HCT116 (cell line): ENCODE data around the gene LDLRAD4. TPM values are rescaled to one million over a fixed set of nuclear protein-coding genes. Genes with fewer than 3 reads are reported as not detected.

ENCODE experiments used
- ATAC-seq: fragments of 200-7000 bp; cut with Tn5 transposase; 2 replicates; pipeline ENCODE4 v1.9.1; 2020; ENCODE audit warnings: mild to moderate bottlenecking, moderate library complexity
- BruUV-seq: library from RNA; stranded (reverse); fragments of 400-500 nt; replicated peaks from 2 replicates; lab custom pipeline; 2021; lab: Mats Ljungman, UMichigan
- CTCF ChIA-PET: fragments of 300-600 bp; sonication (Branson Sonifier 250); formaldehyde crosslinking; loops from one replicate; lab custom pipeline; 2021; ENCODE audit warnings: antibody characterized with exemption; lab: Charles Lee
- POLR2A ChIA-PET: fragments of 300-600, 350-600 bp; sonication (Branson Sonifier 250); formaldehyde crosslinking; loops from one replicate; lab custom pipeline; 2021; ENCODE audit warnings: antibody characterized with exemption; lab: Charles Lee
- RAD21 ChIA-PET, 2 experiments: fragments of 300-600 bp; sonication (Branson Sonifier 250); formaldehyde crosslinking; loops; one replicate each; lab custom pipeline; 2023; ENCODE audit warnings: low total read pairs in 2 of 2; ENCODE audit not compliant: uncharacterized antibody in 2 of 2, unreplicated experiment in 2 of 2, low non-redundant PET in 1 of 2; lab: Charles Lee
- DNase-seq: peaks from one replicate; pipeline ENCODE4 v3.0.0-alpha.2; 2010; ENCODE audit warnings: low read depth, low spot score
- H2AFZ ChIP-seq: fragments of 200-600 bp; shearing (Covaris generic), sonication (generic); 2 replicates; pipeline ENCODE4 v1.6.1; 2017; ENCODE audit warnings: low read depth, mixed run types, mixed read lengths, antibody characterized with exemption, low read length; ENCODE audit not compliant: poor library complexity, severe bottlenecking
- H3K27ac ChIP-seq: 2 replicates; pipeline ENCODE4 v1.5.1; 2012; ENCODE audit warnings: low read depth, low read length
- H3K27me3 ChIP-seq: fragments of 200-600 bp; sonication (generic); 2 replicates; pipeline ENCODE4 v1.6.1; 2016; ENCODE audit warnings: mixed run types, low read length, mixed read lengths; ENCODE audit not compliant: insufficient read depth
- H3K36me3 ChIP-seq, 2 experiments: fragments of 200-500 bp in 1 of 2; fragments of 200-600 bp in 1 of 2; sonication (Bioruptor generic) in 1 of 2; sonication (generic) in 1 of 2; 2 replicates each; pipeline versions ENCODE4 v1.5.1 to v1.6.1; 2014 to 2016; ENCODE audit warnings: low read length in 2 of 2, inconsistent platforms in 1 of 2, mixed read lengths in 1 of 2, mixed run types in 1 of 2; ENCODE audit not compliant: insufficient read depth in 2 of 2, control insufficient read depth in 1 of 2
- H3K4me1 ChIP-seq, 2 experiments: fragments of 200-600 bp in 1 of 2; sonication (generic) in 1 of 2; 2 replicates each; pipeline versions ENCODE4 v1.5.1 to v1.6.1; 2012 to 2017; ENCODE audit warnings: low read length in 2 of 2, inconsistent platforms in 1 of 2, mild to moderate bottlenecking in 1 of 2, mixed read lengths in 1 of 2, mixed run types in 1 of 2, moderate library complexity in 1 of 2; ENCODE audit not compliant: insufficient read depth in 2 of 2, control insufficient read depth in 1 of 2
- H3K4me2 ChIP-seq: fragments of 200-600 bp; sonication (generic); 2 replicates; pipeline ENCODE4 v1.6.1; 2017; ENCODE audit warnings: mixed run types, low read length, mixed read lengths
- H3K4me3 ChIP-seq, 2 experiments: fragments of 200-600 bp in 1 of 2; sonication (generic) in 1 of 2; replicated peaks in 1 of 2; 2 replicates each; pipeline ENCODE4 v1.5.1; 2011 to 2016; ENCODE audit warnings: low read length in 2 of 2, control low read depth in 1 of 2, low read depth in 1 of 2, mild to moderate bottlenecking in 1 of 2, mixed read lengths in 1 of 2, mixed run types in 1 of 2
- H3K79me2 ChIP-seq: fragments of 200-600 bp; sonication (generic); 2 replicates; pipeline ENCODE4 v1.6.1; 2017; ENCODE audit warnings: mild to moderate bottlenecking, mixed run types, low read length, moderate library complexity, mixed read lengths; ENCODE audit not compliant: insufficient read depth
- H3K9ac ChIP-seq: fragments of 200-600 bp; sonication (generic); 2 replicates; pipeline ENCODE4 v1.6.1; 2016; ENCODE audit warnings: low read length, mixed read lengths
- H3K9me2 ChIP-seq: fragments of 200-600 bp; sonication (generic), shearing (Covaris generic); 2 replicates; pipeline ENCODE4 v1.6.1; 2017; ENCODE audit warnings: mixed run types, mild to moderate bottlenecking, moderate library complexity; ENCODE audit not compliant: insufficient read depth
- H3K9me3 ChIP-seq, 2 experiments: fragments of 200-500 bp in 1 of 2; fragments of 200-600 bp in 1 of 2; sonication (Bioruptor generic) in 1 of 2; sonication (generic) in 1 of 2; 2 replicates each; pipeline ENCODE4 v1.6.1; 2014 to 2017; ENCODE audit warnings: low read length in 2 of 2, mixed read lengths in 2 of 2, inconsistent platforms in 1 of 2, low read depth in 1 of 2, mild to moderate bottlenecking in 1 of 2, mixed run types in 1 of 2, moderate library complexity in 1 of 2; ENCODE audit not compliant: control insufficient read depth in 1 of 2, insufficient read depth in 1 of 2
- H4K20me1 ChIP-seq: fragments of 200-600 bp; sonication (generic), shearing (Covaris generic); 2 replicates; pipeline ENCODE4 v1.6.1; 2017; ENCODE audit warnings: mixed run types, mild to moderate bottlenecking, moderate library complexity; ENCODE audit not compliant: insufficient read depth
- CEBPB ChIP-seq: IDR thresholded peaks from 2 replicates; pipeline ENCODE4 v1.6.1; 2012; ENCODE audit warnings: low read depth
- CTCF ChIP-seq, 3 experiments: fragments of 200-600 bp in 1 of 3; sonication (generic) in 1 of 3; IDR thresholded peaks in 2 of 3; conservative IDR thresholded peaks in 1 of 3; 2 replicates each; pipeline ENCODE4 v1.5.1; 2012 to 2017; ENCODE audit warnings: low read depth in 2 of 3, low read length in 2 of 3, antibody characterized with exemption in 1 of 3, borderline replicate concordance in 1 of 3, control low read depth in 1 of 3, mild to moderate bottlenecking in 1 of 3, mixed read lengths in 1 of 3, mixed run types in 1 of 3, moderate library complexity in 1 of 3; ENCODE audit not compliant: insufficient read depth in 1 of 3
- EGR1 ChIP-seq: IDR thresholded peaks from 2 replicates; pipeline ENCODE4 v1.6.1; 2012; ENCODE audit warnings: low read depth
- MAX ChIP-seq: IDR thresholded peaks from 2 replicates; pipeline ENCODE4 v1.6.1; 2012
- POLR2AphosphoS5 ChIP-seq: IDR thresholded peaks from 2 replicates; pipeline ENCODE4 v1.6.1; 2011; ENCODE audit warnings: mild to moderate bottlenecking, low read depth, low read length, moderate library complexity
- REST ChIP-seq: IDR thresholded peaks from 2 replicates; pipeline ENCODE4 v1.6.1; 2012; ENCODE audit warnings: low read depth
- YY1 ChIP-seq: IDR thresholded peaks from 2 replicates; pipeline ENCODE4 v1.6.1; 2011; ENCODE audit warnings: low read length, low read depth, moderate library complexity, mild to moderate bottlenecking; ENCODE audit not compliant: insufficient replicate concordance; ENCODE audit errors: extremely low read depth
- ZFX ChIP-seq: fragments of 450-650 bp; IDR thresholded peaks from 2 replicates; pipeline ENCODE4 v1.6.1; 2017
- intact Hi-C: fragments of 100-400 bp; cut with micrococcal nuclease; formaldehyde crosslinking; loops from 2 replicates; pipeline ENCODE4 v1.10.0; 2022
- total RNA-seq: library from RNA; stranded (reverse); gene quantifications from one replicate; pipeline ENCODE4 v1.2.1, GENCODE V29; 2021; ENCODE audit not compliant: unreplicated experiment
- TF ChIP-seq, protein P1 (sequence below): IDR thresholded peaks from 2 replicates; pipeline ENCODE4 v1.6.1; 2011; ENCODE audit warnings: mild to moderate bottlenecking, low read length, moderate library complexity; ENCODE audit not compliant: insufficient replicate concordance; ENCODE audit errors: extremely low read depth

Gene LDLRAD4
- total RNA-seq, 1 experiment from 2014 or later: 1.2 TPM

GRCh38 chr18:13661779-13662256 lies 443.3 kb downstream of the LDLRAD4 start:
- CTCF ChIA-PET: no interaction called here
- H3K27me3 ChIP-seq: no peaks in the 10 kb centered on the region
- TF ChIP-seq, protein P1, sequence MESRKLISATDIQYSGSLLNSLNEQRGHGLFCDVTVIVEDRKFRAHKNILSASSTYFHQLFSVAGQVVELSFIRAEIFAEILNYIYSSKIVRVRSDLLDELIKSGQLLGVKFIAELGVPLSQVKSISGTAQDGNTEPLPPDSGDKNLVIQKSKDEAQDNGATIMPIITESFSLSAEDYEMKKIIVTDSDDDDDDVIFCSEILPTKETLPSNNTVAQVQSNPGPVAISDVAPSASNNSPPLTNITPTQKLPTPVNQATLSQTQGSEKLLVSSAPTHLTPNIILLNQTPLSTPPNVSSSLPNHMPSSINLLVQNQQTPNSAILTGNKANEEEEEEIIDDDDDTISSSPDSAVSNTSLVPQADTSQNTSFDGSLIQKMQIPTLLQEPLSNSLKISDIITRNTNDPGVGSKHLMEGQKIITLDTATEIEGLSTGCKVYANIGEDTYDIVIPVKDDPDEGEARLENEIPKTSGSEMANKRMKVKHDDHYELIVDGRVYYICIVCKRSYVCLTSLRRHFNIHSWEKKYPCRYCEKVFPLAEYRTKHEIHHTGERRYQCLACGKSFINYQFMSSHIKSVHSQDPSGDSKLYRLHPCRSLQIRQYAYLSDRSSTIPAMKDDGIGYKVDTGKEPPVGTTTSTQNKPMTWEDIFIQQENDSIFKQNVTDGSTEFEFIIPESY: no peak
- no peak for TF ChIP-seq CEBPB
- TF ChIP-seq EGR1: no peak
- TF ChIP-seq CTCF (IDR thresholded peaks at IDR 0.05 in 2 of 3, conservative IDR thresholded peaks at IDR 0.05 in 1 of 3; ENCODE audit: borderline replicate concordance in 1 of 3, insufficient read depth in 1 of 3, low read depth in 2 of 3, low read length in 2 of 3): no peak
- no peak for TF ChIP-seq ZFX
- no peak for TF ChIP-seq MAX
- TF ChIP-seq REST: no peak
- TF ChIP-seq YY1: no peak
- TF ChIP-seq POLR2AphosphoS5: no peak
- no peaks in the 10 kb centered on the region for H3K9me2 ChIP-seq
- RAD21 ChIA-PET: no interaction called here
- peaks cover 9% of the 10 kb centered on the region for H3K79me2 ChIP-seq
- intact Hi-C loops: no loop called here
- 0 out of 4 replicates have a peak, but pooled peaks cover 0 to 2% of the 10 kb centered on the region in 2 experiments for H3K4me1 ChIP-seq
- H3K4me3 ChIP-seq: no peak overlapping the region
- no peaks in the 10 kb centered on the region for H4K20me1 ChIP-seq
- DNase-seq: no peak
- H3K9ac ChIP-seq: no peak overlapping the region
- no peak overlapping the region for H3K27ac ChIP-seq
- peaks cover 0 to 4% of the 10 kb centered on the region in 2 experiments; a peak in 1 of 4 replicates for H3K36me3 ChIP-seq
- no peaks in the 10 kb centered on the region for H3K9me3 ChIP-seq
- H3K4me2 ChIP-seq: no peak overlapping the region
- ATAC-seq: no peak
- POLR2A ChIA-PET: no interaction called here
- H2AFZ ChIP-seq: no peak overlapping the region
- BruUV-seq: no TSS peak
